NCI-H2171 treated with DMSO at 0.1 percent for 48 hours (cell line): ENCODE data around the gene C9orf153.

Source experiments
- DNase-seq: peaks from one replicate; lab custom pipeline; 2025; lab: John Stamatoyannopoulos, UW

Gene C9orf153

DNA sequence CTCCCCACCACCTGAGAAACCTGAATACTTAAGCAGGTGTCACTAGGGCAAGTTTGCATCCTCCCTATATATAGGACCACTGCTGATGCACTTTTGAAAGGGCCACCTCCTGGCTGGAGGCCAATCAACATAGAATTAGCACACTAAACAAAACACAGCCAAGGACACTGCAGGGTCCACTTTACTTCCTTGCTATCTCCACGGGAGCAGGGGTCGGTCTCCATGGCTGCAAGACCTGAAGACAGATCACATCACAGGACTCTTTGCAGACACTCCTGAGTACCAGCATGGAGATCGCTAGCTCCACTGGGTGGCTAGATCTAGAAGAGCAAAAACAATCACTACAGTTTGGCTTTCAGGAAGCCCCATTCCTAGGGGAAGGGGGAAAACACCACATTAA, 72.3 kb downstream of the C9orf153 start:
- DNase-seq: no peak

DNA sequence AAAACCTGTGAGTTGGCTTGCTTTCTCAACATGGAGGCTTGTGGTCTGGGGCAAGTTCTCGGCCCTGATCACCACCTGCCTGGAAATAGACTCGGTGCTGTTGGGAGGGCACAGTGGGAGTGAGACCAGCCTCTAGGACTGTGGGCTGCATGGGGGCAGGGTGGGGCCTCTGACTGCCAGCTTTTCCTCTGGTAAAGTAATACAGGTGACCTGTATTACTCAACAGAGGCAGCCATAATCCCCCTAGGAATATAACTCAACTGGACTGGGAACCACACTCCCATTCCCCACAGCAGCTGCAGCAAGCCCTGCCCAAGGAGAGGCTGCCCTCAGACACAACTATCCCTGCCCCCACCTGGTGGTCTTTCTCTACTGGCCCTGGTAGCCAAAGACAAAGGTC, 72.8 kb downstream of the C9orf153 start:
- no peak for DNase-seq

- no peak for DNase-seq
Measured at GRCh38 chr9:86185872-86186271, 73.6 kb downstream of the C9orf153 start.

DNA sequence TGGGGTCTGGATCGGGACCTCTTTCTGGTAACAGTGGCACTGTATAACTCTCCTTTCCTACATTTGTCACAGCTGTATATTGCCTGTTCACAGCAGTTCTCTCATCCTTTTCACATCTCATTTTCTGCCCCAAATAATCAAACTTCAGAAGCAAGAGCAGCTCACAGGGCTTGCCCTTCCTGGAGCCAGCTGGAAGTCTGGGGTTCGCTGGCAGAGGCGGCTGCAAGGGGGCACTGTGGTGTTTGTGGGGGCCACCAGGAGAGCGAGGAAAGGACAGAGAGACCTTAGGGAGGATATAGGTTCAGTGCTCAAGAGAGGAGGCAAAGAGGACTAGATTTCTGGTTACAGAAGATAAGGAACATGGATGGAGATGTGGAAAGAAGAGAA, 75.3 kb downstream of the C9orf153 start:
- no peak for DNase-seq

DNA sequence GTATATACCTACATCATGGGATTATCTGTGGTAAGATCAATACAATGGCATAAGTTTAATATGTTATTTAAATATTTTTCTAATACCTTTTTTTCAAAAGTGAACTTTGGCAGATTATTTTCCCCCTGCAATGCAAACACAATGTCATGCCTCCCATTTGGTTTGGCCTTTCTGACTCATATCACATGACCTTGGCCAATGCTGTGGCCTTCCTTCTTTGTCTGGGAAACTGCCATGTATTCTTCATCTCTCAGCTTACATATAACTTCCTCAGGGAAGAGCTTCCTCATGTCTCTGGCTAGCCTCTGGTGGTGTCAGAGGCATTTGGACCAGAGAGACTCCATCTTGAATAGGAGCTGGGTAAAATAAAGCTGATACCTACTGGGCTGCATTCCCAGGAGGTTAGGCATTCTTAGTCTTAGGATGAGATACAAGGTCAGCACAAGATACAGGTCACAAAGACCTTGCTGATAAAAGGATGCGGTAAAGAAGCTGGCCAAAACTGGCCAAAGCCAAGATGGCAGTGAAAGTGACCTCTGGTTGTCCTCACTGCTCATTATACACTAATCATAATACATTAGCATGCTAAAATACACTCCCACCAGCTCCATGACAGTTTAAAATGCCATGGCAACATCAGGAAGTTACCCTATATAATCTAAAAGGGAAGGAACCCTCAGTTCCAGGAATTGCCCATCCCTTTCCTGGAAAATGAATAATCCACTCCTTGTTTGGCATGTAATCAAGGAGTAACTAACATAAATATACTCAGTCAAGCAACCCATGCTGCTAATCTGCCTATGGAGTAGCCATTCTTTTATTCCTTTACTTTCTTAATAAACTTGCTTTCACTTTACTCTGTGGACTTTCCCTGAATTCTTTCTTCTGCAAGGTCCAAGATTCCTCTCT, 76.0 kb downstream of the C9orf153 start:
- DNase-seq: no peak

DNA sequence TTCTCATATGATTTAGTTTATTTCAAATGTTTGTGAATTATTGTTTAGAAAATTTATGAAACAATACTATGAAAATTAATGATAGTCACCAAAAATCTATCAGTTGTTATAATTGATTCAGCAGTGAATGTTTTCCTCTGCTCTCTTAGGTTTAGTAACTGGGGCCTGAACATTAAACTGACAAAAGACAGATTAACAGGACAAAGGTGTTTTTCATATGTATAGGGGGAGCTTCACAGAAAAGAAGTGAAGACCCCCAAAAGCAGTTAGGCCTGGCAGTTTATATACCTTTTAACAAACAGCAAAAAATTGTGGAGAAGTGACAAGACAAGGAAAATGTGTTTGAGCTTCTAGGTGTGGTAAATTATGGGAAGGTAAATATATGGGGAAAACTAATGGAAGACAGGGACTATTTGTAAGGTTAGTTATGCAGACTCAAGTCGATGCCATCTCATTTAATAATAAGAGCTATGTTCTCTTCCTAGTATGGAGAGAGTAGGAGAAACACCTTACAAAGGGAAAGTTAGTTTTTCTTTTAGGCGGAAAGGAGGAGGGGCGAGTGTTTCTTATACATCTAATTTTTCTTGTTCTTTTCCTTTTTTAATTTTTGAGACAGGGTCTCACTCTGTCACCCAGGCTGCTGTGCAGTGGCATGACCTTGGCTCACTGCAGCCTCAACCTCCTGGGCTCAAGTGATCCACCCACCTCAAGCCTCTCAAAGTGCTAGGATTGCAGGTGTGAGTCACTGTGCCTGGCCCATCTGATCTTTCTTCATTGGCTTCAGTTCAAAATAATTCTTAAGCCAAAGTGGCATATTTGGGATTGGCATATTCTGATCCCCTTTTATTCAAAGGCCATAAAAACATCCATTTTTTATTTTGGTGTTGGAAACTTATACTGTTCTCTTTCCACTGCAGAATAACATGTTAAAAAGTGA, 77.8 kb downstream of the C9orf153 start:
- no peak for DNase-seq

GRCh38 chr9:86178503-86178902, 81.0 kb downstream of the C9orf153 start:
- DNase-seq: no peak

DNA sequence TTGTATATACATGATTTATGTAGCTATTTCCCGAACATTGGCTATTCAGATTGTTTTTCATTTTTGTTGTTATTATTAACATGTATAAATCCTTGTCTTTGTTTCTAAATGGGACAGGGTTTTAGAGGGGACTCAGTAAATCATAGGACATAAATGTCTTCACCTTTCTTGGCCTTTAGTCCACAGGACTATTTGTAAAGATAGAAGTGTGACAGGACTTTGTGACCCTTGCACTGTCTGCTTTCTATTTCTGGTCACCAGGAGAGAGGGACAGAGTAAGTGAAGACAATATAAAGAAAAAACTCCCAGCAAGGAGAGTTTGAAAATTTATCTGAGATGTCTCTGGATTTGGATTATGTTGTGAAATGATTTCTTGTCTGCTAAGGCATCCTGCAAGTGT, 81.5 kb downstream of the C9orf153 start:
- no peak for DNase-seq

- DNase-seq: no peak
Measured at GRCh38 chr9:86176468-86176867, 83.0 kb downstream of the C9orf153 start.

- peak; percentile 1 for DNase-seq
Measured at GRCh38 chr9:86175743-86176456, 83.6 kb downstream of the C9orf153 start.

GRCh38 chr9:86175223-86175622, 84.2 kb downstream of the C9orf153 start:
- DNase-seq: no peak
